ENCODE measurements around the gene ZNF319. TPM values are rescaled to one million over a fixed set of nuclear protein-coding genes. Genes with fewer than 3 reads are reported as not detected.

ZNF319 gene
- total and polyA plus RNA-seq, 2 of the 4 experiments (the other 2 are of a cell fraction): 0.90 to 6.3 TPM

GRCh38 chr16:58024486-58025350 lies 24.2 kb upstream of the ZNF319 start (continued):
- TF ChIP-seq BHLHE40 (IDR thresholded peaks at IDR 0.05; ENCODE audit: low read depth, low read length): no peak
- TF ChIP-seq SMC3 (IDR thresholded peaks at IDR 0.05; ENCODE audit: low read depth, low read length): no peak

- no peaks in the 10 kb centered on the region for H3K79me1 ChIP-seq (ENCODE audit: low read depth in 1 of 2, low read length in 2 of 2)
- peak overlapping the region; percentile 84 for H2AK9ac ChIP-seq (replicated peaks; ENCODE audit: low read depth, low read length, poor library complexity)
- intact Hi-C loops (cut with micrococcal nuclease): loop anchor here (5.0 kb wide), 1 partner anchor 285 kb away; no protein-coding TSS in a partner anchor
- ChIA-PET CTCF (interaction anchor here (0.6 to 2.5 kb wide), 2 partner anchors 99 to 145 kb away, joined by 3 to 17 read pairs; no protein-coding TSS in a partner anchor), POLR2A (ENCODE audit: unreplicated experiment) (interaction anchor here (0.6 kb wide), 1 partner anchor 130 kb away, joined by 3 read pairs; no protein-coding TSS in a partner anchor)
- DNase-seq (peak; percentile 68), ATAC-seq (ENCODE audit: low read depth) (peak; percentile 40)
- no peak overlapping the region for H2BK5ac ChIP-seq (ENCODE audit: low read depth, low read length, poor library complexity, severe bottlenecking)
- H3K9me3 ChIP-seq (ENCODE audit: control insufficient read depth, insufficient read depth, low read length): no peaks in the 10 kb centered on the region
- H4K91ac ChIP-seq (ENCODE audit: insufficient read depth, low read depth, low read length): no peak overlapping the region
- in situ Hi-C loops (cut with MboI; ENCODE audit: low sequenced_read_pairs): loop anchor here (5.0 kb wide), 1 partner anchor 105 kb away; the partner anchor contains the start of gene CFAP20
- no peak overlapping the region for H4K5ac ChIP-seq (ENCODE audit: low read depth, low read length)
- peaks cover 5% of the 10 kb centered on the region for H3K36me3 ChIP-seq (ENCODE audit: control insufficient read depth, insufficient read depth, low read length)
- H3K4me3 ChIP-seq (ENCODE audit: insufficient read depth, low read depth, low read length): no peak overlapping the region
- H2BK20ac ChIP-seq (ENCODE audit: low read depth, low read length): no peak overlapping the region
- no peak overlapping the region; the same call in 1 of the 2 replicates for H3K4me2 ChIP-seq (ENCODE audit: low read depth, low read length)
- no peak overlapping the region for H3K9ac ChIP-seq (ENCODE audit: low read depth, low read length)
- no TSS peak for BruUV-seq (replicated peaks)
- WGBS, 2 experiments (ENCODE audit: extremely low coverage in 2 of 2, insufficient read length in 1 of 2): 0% methylated on average over 1 of the region's 18 CpGs; no CpG with 5 or more reads in 1 of the 2 experiments
- H3K27ac ChIP-seq (ENCODE audit: insufficient read depth, low read length): no peak overlapping the region
- H2BK120ac ChIP-seq (ENCODE audit: low read depth, low read length): no peak overlapping the region
- H4K8ac ChIP-seq (ENCODE audit: low read depth in 2 of 2, low read length in 2 of 2): no peak overlapping the region
- H3K23ac ChIP-seq (ENCODE audit: low read depth, low read length): no peak overlapping the region
- dilution Hi-C loops (cut with HindIII; ENCODE audit: low sequenced_read_pairs, unreplicated experiment): no loop called here
- TF ChIP-seq MAFK (IDR thresholded peaks at IDR 0.05; ENCODE audit: low read depth, low read length) (peak; percentile 24; the same call in 1 of the 2 replicates), USF2 (IDR thresholded peaks at IDR 0.05; ENCODE audit: low read depth, low read length) (no peak), RAD21 (IDR thresholded peaks at IDR 0.05; ENCODE audit: low read length) (no peak), RCOR1 (IDR thresholded peaks at IDR 0.05; ENCODE audit: insufficient replicate concordance, low read length) (no peak), CHD1 (IDR thresholded peaks at IDR 0.05; ENCODE audit: low read depth, low read length) (no peak)
- no peak overlapping the region for H2AK5ac ChIP-seq (ENCODE audit: low read depth, low read length)
- H3K4ac ChIP-seq (ENCODE audit: low read depth, low read length): 0 out of 2 replicates have a peak overlapping the region, but pooled peaks have one; percentile 17
- peaks cover 16% of the 10 kb centered on the region for H3K4me1 ChIP-seq (ENCODE audit: control insufficient read depth, insufficient read depth, low read length)
- no peak overlapping the region for H3K18ac ChIP-seq (ENCODE audit: low read depth, low read length)
- H4K20me1 ChIP-seq (ENCODE audit: insufficient read depth, low read length): peaks cover 9% of the 10 kb centered on the region; the same call in 1 of the 2 replicates
- H3K56ac ChIP-seq (ENCODE audit: extremely low read depth, insufficient read depth, low read length): no peak overlapping the region
- peak overlapping the region; percentile 54; the same call in 1 of the 2 replicates for H3K14ac ChIP-seq (replicated peaks; ENCODE audit: low read depth, low read length)
- peaks cover 4% of the 10 kb centered on the region; the same call in 1 of the 2 replicates for H3K9me1 ChIP-seq (ENCODE audit: insufficient read depth, low read length)
- no peak overlapping the region for H2BK15ac ChIP-seq (ENCODE audit: low read depth, low read length)
- H3K27me3 ChIP-seq (ENCODE audit: control insufficient read depth, insufficient read depth, low read length): peaks cover 23% of the 10 kb centered on the region
- peak overlapping the region; percentile 73 for H2AFZ ChIP-seq (replicated peaks; ENCODE audit: low read length, poor library complexity)
Observed at GRCh38 chr16:58022601-58023371, 22.3 kb upstream of the ZNF319 start.
